Measurements from ENCODE around the gene IPO4.
A peak's percentile ranks its signal among the peaks of the same experiment; 100 is the strongest.

Gene IPO4

DNA sequence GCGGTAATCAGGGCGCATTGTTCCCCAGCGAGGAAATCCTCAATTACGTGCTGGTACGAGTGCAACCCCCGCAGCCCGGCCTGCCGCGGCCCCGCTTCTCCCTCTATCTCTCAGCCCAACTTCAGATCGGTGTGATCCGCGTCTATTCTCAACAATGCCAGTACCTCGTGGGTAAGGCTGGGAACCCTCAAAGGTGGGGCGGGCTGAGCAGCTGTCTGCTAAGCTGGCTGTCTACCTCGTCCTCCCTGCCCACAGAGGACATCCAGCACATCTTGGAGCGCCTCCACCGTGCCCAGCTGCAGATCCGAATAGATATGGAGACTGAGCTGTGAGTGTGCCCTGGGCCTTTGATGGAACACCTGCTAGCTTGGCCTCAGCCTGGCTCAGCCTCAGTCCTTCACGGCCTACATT, 15.7 kb downstream of the IPO4 start:
- DNase-seq: no peak

DNA sequence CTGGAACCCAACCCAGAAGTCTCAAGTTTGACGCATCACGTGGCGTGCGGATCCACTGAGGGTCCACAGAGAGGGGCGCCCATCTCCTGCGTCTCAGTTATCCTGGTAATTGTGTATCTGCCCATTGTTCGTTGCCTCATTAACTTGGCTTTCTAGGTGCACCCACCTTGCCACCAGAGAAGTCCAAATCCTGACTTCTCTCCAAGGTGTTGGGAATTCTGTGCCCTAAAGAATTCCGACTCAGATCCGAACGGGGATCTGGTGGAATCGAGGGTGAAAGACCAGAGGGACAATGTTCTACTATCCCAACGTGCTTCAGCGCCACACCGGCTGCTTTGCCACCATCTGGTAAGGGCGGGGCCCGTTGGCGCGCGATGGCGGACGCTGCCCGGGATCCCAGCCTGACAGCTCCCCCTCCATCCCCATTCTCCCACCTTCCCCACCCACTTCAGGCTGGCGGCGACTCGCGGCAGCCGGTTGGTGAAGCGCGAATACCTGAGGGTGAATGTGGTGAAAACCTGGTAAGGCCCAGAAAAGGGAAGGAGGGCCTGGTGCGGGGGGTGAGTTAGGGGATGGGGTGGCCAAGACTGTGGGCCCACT, 16.3 kb downstream of the IPO4 start:
- no peak for DNase-seq

DNA sequence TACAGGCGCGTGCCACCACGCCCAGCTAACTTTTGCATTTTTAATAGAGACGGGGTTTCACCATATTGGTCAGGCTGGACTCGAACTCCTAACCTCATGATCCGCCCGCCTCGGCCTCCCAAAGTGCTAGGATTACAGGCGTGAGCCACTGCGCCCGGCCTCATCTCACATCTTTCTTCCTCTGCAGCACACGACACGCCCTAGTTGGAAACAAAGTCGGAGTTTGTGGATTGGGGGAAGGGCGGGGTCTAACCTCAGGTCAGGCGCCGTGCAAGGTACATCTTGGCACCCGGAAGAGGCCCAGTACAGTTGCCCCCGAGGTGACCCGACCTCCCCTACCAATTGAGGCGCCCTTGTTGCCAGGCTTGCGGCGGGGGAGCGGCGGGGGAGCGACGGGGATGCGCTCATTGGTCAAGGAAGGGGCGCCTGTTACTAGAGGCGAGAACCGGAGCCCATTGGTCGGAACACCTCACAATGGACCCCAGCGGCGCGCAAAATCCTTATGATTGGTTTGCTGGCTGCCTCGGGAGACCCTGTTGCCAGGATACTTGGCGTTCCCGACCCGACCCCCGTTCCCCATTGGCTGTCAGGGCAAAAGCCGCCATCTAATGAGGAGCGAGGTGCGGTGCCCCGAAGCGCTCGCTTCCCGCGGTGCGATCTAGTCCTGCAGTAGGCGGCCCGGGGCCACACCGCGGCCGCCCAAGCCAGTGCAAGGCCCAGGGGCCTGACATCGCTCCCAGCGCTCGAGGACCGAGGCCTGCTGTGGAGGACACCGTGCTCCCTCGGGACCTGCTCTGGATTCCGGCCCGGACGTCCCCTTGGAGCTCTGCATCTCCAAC, 17.0 kb downstream of the IPO4 start, which contains the start of gene REC8:
Gene REC8, plus strand, starts transcription at position 659 of the 839 bp plus-strand sequence. CDS start 473 bp downstream, outside the sequence.
- peak; percentile 62 for DNase-seq

DNA sequence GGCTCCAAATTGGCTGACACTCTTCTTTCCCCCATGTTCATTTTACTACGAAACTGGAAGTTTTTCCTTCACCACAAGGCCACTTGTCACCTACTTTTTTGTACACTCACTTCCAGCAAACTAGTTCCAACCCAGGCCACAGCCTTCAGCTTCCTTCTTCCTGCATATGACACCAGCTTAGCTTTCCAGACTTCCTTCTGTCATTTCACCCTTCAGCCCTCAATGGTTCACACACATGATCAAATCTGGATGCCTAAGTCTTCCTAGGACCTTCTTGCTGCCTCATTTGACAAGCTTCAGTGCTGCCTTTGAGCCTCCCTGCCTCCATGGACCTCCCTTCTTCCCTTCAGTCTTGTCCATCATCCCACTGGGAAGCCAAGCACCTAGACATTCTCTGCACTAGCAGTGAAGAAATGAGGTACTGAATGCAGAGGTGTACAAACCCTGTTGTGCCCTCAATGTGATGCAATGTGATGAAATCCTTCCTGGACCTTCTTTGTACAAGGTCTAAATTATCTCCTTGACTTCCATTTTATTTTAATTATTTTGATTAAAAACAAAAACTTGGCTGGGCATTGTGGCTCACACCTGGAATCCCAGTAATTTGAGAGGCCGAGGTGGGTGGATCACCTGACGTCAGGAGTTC, 21.0 kb downstream of the IPO4 start:
- no peak for DNase-seq

DNA sequence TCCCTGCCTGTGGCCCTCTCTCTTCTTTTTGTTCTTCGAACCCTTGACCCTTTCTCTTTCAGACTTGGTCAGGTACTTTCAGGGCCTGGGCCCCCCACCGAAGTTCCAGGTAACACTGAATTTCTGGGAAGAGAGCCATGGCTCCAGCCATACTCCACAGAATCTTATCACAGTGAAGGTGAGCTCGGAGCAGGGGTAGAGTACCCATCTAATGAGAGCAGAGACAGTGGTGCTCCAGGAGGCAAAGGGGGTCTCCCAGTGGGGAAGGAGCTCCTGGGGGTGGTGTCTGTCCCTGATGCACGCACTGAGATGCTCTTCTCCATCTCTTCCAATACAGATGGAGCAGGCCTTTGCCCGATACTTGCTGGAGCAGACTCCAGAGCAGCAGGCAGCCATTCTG, 22.8 kb downstream of the IPO4 start:
- DNase-seq: no peak

DNA sequence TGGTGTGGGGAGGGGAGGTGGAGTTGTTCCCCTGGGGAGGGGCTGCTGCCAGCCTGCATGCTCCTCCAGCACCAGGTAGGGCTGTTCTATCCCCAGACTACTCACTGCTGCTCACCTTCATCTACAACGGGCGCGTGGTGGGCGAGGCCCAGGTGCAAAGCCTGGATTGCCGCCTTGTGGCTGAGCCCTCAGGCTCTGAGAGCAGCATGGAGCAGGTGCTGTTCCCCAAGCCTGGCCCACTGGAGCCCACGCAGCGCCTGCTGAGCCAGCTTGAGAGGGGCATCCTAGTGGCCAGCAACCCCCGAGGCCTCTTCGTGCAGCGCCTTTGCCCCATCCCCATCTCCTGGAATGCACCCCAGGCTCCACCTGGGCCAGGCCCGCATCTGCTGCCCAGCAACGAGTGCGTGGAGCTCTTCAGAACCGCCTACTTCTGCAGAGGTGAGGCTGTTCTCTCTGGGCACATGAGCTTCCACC, 24.1 kb downstream of the IPO4 start:
- DNase-seq: no peak

DNA sequence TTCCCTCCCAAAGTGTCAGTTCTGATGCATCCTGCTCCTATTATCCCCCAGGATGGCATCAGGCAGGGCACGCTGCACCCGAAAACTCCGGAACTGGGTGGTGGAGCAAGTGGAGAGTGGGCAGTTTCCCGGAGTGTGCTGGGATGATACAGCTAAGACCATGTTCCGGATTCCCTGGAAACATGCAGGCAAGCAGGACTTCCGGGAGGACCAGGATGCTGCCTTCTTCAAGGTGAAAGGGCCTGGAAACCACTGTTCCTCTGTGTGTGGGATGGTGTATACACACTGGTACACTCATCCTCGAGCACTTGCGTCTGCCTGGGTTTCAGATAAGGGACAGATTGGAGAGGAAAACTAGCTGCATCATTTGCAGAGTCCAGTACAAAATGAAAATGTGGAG, 26.5 kb downstream of the IPO4 start:
- DNase-seq: no peak

DNA sequence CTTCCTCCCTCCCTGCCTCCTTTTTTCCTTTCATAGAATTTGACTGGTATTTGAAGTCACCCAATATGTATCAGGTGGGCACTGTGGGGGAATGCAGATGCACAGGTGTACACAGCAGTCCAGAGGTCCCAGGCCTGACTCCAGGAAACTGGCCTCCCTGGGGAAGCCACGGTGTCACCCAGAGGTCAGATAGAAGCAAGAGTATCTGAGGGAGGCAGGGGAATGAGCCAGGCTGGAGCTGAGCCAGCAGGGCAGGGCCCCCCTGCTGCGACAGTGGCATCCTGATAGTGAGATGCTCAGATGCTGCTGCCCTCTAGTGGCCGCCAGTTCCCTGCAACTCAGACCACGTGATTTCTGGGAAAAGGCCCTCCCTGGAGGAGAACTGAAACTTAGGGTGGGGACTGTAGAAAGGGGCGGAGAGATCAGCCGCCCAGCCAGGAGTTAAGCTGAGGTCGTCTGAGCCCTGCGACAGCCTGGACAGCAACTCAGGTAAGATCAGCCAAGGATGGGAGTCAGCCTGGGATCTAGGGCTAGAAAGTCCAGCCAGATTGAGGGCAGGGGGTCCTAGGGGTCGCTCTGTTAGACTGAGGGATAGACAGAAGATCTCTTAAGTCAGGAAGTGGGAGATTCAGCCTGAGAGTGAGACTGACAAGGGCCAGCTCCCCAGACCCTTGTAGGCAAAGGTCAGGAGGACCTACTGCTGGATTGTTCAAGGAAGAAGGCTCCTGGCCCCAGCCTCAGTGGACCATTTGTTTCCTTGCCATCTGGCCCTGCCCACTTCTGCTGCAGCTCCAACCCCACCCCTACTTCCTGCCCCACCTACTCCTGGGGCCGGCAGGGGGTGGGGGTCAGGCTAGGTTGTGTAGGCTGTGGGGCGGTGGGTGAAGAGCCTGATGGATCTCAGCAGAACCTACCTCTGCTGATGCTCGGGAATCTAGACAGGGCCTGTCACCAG, 27.5 kb downstream of the IPO4 start, which contains the start of gene IRF9:
Gene IRF9, plus strand, starts transcription at position 416 of the 955 bp plus-strand sequence. CDS start 880 bp downstream, outside the sequence.
- DNase-seq: peak; percentile 97

DNA sequence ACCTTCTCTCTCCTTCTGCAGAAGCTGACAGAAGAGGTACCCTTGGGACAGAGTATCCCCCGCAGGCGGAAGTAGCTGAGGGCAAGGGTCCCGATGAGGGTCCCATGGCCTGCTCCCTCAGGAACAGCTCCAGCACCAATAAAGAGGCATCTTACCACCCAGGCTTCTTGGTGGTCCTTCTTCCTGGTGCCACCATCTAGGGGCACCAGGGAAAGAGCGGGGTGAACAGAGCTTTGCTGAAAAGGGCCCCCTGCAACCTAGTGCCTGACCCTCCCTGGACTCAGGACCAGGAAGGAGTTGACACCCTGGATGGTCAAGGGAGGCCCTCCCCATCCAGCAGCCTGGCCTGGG, 28.1 kb downstream of the IPO4 start:
- no peak for DNase-seq

DNA sequence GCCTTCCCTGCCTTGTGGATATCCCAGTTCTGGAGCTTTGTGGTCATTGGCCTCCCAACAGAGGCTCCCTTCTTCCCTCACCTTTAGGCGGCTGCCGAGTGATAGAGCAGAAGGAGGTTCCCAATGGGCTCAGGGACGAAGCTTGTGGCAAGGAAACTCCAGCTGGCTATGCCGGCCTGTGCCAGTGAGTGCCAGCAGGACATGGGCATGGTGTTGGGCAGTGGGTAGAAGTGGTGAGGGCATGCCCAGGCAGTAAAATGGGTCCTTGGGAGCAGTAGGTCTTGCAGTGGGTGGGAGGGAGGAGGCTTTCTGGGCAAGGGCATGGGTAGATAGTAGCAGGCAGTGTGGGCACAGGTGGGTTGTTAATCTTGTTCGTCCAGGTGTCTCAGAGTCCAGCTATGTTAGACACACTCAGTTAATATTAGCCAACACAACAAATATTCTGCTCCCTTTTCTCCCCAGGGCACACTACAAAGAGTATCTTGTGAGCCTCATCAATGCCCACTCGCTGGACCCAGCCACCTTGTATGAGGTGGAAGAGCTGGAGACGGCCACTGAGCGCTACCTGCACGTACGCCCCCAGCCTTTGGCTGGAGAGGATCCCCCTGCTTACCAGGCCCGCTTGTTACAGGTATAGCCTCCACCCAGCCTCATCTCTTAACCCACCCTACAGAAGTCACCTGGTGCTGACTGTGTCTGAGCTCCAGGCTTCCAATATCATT, 28.7 kb downstream of the IPO4 start:
- DNase-seq: no peak

DNA sequence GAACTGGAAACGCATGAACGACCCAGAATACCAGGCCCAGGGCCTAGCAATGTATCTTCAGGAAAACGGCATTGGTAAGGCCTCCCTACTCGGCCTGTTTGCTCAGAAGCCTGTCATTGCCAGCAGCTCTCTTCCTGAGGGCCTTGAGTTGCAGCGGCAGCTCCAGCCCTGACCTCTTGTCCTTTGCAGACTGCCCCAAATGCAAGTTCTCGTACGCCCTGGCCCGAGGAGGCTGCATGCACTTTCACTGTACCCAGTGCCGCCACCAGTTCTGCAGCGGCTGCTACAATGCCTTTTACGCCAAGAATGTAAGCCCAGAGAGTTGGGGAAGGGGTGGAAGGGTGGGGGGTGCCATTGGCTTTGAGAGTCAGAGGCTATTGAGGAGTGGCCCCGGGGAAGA, 31.3 kb downstream of the IPO4 start:
- no peak for DNase-seq

DNA sequence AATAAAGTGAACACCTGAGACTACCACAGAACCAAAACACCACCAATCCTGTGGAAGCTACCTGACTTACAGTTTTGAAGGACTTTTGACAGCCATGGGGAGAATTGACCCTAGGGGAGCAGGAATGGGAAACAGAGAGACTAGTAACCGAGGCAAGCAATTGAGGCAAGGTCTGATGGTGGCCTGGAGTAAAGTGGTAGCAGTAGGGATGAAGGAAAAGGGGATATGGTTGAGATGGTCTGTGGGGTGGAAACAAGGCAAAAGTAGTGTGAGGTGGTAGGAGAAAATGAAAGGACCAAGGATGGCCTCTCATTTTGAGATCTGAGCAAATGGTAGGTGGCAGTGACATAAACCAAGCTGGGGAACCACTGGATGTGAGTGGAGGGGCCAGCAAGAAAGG, 31.8 kb downstream of the IPO4 start:
- DNase-seq: no peak

DNA sequence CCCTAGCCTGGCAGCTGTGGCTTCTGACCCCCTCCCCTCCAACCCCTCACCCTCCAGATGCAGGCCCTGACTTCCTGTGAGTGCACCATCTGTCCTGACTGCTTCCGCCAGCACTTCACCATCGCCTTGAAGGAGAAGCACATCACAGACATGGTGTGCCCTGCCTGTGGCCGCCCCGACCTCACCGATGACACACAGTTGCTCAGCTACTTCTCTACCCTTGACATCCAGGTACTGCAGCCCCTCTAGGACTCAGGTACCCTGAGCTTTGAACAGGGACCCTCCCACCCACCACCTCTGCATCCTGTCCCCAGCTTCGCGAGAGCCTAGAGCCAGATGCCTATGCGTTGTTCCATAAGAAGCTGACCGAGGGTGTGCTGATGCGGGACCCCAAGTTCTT, 33.5 kb downstream of the IPO4 start:
- no peak for DNase-seq

DNA sequence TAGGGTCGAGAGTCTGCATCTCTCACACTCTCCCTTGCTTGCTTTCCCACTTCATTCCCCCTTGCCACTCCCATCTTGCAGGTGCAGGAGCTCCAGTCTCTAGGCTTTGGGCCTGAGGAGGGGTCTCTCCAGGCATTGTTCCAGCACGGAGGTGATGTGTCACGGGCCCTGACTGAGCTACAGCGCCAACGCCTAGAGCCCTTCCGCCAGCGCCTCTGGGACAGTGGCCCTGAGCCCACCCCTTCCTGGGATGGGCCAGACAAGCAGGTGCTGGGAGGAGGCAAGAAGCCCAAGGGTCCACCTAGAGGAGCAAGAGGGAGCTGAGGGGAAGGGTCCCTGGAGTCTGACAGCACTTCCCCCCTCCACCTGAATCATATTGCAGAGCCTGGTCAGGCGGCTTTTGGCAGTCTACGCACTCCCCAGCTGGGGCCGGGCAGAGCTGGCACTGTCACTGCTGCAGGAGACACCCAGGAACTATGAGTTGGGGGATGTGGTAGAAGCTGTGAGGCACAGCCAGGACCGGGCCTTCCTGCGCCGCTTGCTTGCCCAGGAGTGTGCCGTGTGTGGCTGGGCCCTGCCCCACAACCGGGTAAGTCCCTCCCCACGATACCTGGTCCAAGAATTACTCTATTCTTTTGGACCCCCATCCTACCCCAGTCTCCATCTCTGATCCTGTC, 37.1 kb downstream of the IPO4 start:
- no peak for DNase-seq

DNA sequence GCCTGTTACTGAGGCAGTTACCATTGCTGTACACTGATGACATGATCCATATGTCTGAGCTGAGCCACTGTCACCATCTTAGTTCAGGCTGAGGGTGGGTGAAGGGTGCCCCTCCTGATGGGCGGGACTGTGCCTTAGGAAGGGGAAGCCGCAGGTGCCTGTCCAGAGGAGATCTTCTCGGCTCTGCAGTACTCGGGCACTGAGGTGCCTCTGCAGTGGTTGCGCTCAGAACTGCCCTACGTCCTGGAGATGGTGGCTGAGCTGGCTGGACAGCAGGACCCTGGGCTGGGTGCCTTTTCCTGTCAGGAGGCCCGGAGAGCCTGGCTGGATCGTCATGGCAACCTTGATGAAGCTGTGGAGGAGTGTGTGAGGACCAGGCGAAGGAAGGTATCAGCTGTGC, 37.6 kb downstream of the IPO4 start:
- DNase-seq: no peak

DNA sequence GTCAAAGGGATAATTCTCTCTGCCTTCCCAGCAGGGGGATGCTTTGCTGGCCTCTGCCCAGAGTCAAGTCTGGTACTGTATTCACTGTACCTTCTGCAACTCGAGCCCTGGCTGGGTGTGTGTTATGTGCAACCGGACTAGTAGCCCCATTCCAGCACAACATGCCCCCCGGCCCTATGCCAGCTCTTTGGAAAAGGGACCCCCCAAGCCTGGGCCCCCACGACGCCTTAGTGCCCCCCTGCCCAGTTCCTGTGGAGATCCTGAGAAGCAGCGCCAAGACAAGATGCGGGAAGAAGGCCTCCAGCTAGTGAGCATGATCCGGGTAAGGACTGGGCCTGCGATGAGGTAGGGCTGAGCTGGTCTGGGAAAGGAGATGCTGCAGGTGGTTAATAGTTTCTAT, 38.0 kb downstream of the IPO4 start:
- DNase-seq: no peak

DNA sequence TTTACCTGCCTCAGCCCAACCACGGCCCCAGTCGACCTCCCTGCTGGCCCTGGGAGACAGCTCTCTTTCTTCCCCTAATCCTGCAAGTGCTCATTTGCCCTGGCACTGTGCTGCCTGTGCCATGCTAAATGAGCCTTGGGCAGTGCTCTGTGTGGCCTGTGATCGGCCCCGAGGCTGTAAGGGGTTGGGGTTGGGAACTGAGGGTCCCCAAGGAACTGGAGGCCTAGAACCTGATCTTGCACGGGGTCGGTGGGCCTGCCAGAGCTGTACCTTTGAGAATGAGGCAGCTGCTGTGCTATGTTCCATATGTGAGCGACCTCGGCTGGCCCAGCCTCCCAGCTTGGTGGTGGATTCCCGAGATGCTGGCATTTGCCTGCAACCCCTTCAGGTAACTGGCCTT, 38.6 kb downstream of the IPO4 start:
- DNase-seq: no peak

DNA sequence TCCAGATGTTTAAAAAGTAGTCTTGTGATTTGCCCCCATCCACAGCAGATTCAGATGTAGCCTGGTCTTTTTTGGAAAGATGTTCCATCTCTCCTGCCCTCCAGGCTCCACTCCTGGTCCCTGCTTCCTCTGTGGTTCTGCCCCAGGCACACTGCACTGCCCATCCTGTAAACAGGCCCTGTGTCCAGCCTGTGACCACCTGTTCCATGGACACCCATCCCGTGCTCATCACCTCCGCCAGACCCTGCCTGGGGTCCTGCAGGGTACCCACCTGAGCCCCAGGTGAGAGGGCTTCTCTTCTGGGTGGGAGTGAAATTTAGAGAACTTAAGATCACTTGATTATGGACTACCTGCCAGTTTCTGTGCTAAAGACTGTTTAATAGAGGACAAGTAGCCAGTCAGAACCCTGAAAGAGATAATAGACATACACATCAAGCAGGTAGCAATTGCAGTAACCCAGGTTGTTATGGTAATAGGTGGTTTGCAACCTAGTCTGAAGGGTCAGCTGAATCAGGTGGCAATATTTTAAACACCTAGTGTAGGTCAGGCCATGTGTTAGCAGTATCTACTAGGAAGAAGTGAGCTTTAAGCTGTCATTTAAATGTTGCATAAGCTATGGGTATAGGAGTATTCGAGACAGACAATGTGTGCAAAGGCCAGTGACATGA, 39.2 kb downstream of the IPO4 start:
- DNase-seq: no peak

DNA sequence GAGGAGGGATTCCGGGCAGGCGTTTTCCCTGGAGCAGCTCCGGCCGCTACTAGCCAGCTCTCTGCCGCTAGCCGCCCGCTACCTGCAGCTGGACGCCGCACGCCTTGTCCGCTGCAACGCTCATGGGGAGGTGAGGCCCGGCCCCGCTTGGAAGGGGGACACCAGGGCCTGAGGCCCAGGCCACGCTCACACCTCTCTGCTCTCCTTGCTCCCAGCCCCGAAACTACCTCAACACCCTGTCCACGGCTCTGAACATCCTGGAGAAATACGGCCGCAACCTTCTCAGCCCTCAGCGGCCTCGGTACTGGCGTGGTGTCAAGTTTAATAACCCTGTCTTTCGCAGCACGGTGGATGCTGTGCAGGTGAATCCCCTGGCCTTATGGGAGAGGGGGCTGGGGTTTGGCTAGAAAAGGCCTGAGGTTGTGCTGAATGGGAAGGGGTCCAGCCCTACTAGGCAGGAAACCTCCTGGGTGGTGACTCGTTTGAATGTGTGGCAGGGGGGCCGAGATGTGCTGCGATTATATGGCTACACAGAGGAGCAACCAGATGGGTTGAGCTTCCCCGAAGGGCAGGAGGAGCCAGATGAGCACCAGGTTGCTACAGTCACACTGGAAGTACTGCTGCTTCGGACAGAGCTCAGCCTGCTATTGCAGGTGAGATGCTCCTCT, 40.7 kb downstream of the IPO4 start:
- no peak for DNase-seq

All from CD4-positive, alpha-beta T cell treated with Interleukin-4 for 4 hours (primary cell).